ENCODE results near the gene BANF2. TPM values are rescaled to one million over a fixed set of nuclear protein-coding genes. Genes with fewer than 3 reads are reported as not detected.

Gene BANF2
- total RNA-seq, 2 donors from 2014 or later = not detected

DNA sequence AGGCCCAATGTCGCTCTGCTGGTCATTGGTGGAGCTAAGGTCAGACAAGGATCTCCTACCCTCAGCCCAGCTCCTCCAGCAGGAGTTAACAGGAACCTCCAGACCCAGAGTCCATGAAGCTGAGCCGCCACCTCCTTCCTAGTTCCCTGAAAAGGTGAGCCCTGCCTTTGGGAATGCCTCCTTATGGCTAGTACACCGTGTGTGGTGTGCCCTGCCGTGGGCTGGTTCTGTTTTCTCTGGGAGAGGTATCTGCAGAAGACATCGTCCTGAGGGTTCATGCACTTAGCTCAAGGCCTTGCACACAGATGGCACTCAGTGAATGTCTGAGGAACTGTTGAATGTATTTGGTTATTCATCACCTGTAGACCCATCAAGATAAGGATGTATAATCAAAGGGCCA lies 15.3 kb downstream of the BANF2 start:
- Mint-ChIP-seq H3K27me3 (ENCODE audit: insufficient read depth) (no peaks in the 10 kb centered on the region), H3K36me3 (ENCODE audit: low read depth) (no peaks in the 10 kb centered on the region), H3K27ac (no peak overlapping the region), H3K4me1 (peaks cover 14% of the 10 kb centered on the region), H3K4me3 (no peak overlapping the region), H3K9me3 (no peaks in the 10 kb centered on the region)
- Histone ChIP-seq H3K9me3 (ENCODE audit: control insufficient read depth, low read length) (no peaks in the 10 kb centered on the region), H3K4me3 (ENCODE audit: low read length) (no peak overlapping the region), H3K27me3 (ENCODE audit: control insufficient read depth, insufficient read depth, low read length, poor library complexity, severe bottlenecking) (no peaks in the 10 kb centered on the region), H3K4me1 (ENCODE audit: control insufficient read depth, insufficient read depth, low read length) (peaks cover 14% of the 10 kb centered on the region), H3K9ac (ENCODE audit: extremely low read depth, low read length, poor library complexity, severe bottlenecking) (no peak overlapping the region), H3K36me3 (ENCODE audit: control insufficient read depth, insufficient read depth, low read length) (no peaks in the 10 kb centered on the region), H3K27ac (ENCODE audit: low read depth, low read length) (no peak overlapping the region)
- WGBS, 2 experiments (ENCODE audit: insufficient coverage in 1 of 2, insufficient read length in 1 of 2) = 89 to 96% methylated on average over 3 to 5 of the region's 5 CpGs
- DNase-seq = no peak
- TF ChIP-seq, protein P1, sequence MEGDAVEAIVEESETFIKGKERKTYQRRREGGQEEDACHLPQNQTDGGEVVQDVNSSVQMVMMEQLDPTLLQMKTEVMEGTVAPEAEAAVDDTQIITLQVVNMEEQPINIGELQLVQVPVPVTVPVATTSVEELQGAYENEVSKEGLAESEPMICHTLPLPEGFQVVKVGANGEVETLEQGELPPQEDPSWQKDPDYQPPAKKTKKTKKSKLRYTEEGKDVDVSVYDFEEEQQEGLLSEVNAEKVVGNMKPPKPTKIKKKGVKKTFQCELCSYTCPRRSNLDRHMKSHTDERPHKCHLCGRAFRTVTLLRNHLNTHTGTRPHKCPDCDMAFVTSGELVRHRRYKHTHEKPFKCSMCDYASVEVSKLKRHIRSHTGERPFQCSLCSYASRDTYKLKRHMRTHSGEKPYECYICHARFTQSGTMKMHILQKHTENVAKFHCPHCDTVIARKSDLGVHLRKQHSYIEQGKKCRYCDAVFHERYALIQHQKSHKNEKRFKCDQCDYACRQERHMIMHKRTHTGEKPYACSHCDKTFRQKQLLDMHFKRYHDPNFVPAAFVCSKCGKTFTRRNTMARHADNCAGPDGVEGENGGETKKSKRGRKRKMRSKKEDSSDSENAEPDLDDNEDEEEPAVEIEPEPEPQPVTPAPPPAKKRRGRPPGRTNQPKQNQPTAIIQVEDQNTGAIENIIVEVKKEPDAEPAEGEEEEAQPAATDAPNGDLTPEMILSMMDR (conservative IDR thresholded peaks at IDR 0.05) = no peak

DNA sequence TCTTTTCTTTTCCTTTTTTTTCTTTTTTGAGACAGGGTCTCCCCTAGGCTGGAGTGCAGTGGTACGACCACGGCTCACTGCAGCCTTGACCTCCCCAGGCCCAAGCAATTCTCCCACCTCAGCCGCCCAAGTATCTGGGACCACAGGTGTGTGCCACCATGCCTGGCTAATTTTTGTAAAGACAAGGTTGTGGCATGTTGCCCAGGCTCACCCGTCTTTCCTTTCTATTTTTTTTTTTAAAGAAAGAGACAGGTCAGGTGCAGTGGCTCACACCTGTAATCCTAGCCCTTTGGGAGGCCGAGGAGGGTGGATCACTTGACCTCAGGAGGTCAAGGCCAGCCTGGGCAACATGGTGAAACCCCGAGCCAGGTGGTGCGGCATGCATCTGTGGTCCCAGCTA lies 16.6 kb downstream of the BANF2 start:
- TF ChIP-seq, protein P1 (conservative IDR thresholded peaks at IDR 0.05) = no peak
- H3K27ac Mint-ChIP-seq = no peak overlapping the region
- DNase-seq = no peak
- Histone ChIP-seq H3K4me1 (ENCODE audit: control insufficient read depth, insufficient read depth, low read length) (peaks cover 4% of the 10 kb centered on the region), H3K4me3 (ENCODE audit: low read length) (no peak overlapping the region), H3K9ac (ENCODE audit: extremely low read depth, low read length, poor library complexity, severe bottlenecking) (no peak overlapping the region), H3K36me3 (ENCODE audit: control insufficient read depth, insufficient read depth, low read length) (no peaks in the 10 kb centered on the region), H3K9me3 (ENCODE audit: control insufficient read depth, low read length) (no peaks in the 10 kb centered on the region), H3K27ac (ENCODE audit: low read depth, low read length) (no peak overlapping the region), H3K27me3 (ENCODE audit: control insufficient read depth, insufficient read depth, low read length, poor library complexity, severe bottlenecking) (no peaks in the 10 kb centered on the region)
- 86 to 96% methylated on average over 4 to 7 of the region's 7 CpGs for WGBS, 2 experiments (ENCODE audit: insufficient coverage in 1 of 2, insufficient read length in 1 of 2)
- H3K4me3 Mint-ChIP-seq = no peak overlapping the region
- no peaks in the 10 kb centered on the region for H3K36me3 Mint-ChIP-seq (ENCODE audit: low read depth)
- peaks cover 1% of the 10 kb centered on the region for H3K4me1 Mint-ChIP-seq
- H3K9me3 Mint-ChIP-seq = no peaks in the 10 kb centered on the region
- H3K27me3 Mint-ChIP-seq (ENCODE audit: insufficient read depth) = no peaks in the 10 kb centered on the region

DNA sequence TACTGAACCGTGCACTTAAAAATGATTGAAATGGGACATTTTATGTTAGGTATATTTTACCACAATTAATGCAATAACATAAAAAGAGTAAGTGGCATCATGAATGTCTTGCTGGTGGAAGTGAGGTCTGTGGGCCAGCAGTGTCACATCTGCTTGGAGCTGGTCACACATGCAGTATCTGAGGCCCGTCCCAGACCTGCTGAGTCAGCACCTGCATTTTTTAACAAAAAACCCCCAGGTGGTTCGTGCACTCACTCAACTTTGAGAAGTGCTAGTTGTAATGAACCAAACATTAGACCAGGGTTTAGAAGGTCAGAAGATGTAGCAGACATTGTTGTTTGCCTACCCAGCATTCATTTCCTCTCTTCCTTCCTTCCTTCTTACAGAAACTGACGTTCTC lies 21.0 kb downstream of the BANF2 start:
- Mint-ChIP-seq H3K9me3 (peaks cover 2% of the 10 kb centered on the region), H3K27me3 (ENCODE audit: insufficient read depth) (peaks cover 11% of the 10 kb centered on the region), H3K4me1 (peaks cover 10% of the 10 kb centered on the region), H3K27ac (no peak overlapping the region), H3K36me3 (ENCODE audit: low read depth) (no peaks in the 10 kb centered on the region), H3K4me3 (no peak overlapping the region)
- Histone ChIP-seq H3K27me3 (ENCODE audit: control insufficient read depth, insufficient read depth, low read length, poor library complexity, severe bottlenecking) (no peaks in the 10 kb centered on the region), H3K36me3 (ENCODE audit: control insufficient read depth, insufficient read depth, low read length) (no peaks in the 10 kb centered on the region), H3K4me1 (ENCODE audit: control insufficient read depth, insufficient read depth, low read length) (no peaks in the 10 kb centered on the region), H3K27ac (ENCODE audit: low read depth, low read length) (no peak overlapping the region), H3K4me3 (ENCODE audit: low read length) (no peak overlapping the region), H3K9ac (ENCODE audit: extremely low read depth, low read length, poor library complexity, severe bottlenecking) (no peak overlapping the region), H3K9me3 (ENCODE audit: control insufficient read depth, low read length) (no peaks in the 10 kb centered on the region)
- TF ChIP-seq, protein P1 (conservative IDR thresholded peaks at IDR 0.05) = no peak
- DNase-seq = no peak
- 89 to 100% methylated on average over 1 to 4 of the region's 4 CpGs for WGBS, 2 experiments (ENCODE audit: insufficient coverage in 1 of 2, insufficient read length in 1 of 2)

All from endodermal cell (in vitro differentiated cells).